GM19395 (cell line): Measurements from ENCODE around the gene HEPN1.

ENCODE experiments used
- ATAC-seq: cut with Tn5 transposase; IDR thresholded peaks from one replicate; pipeline ENCODE4 v1.9.1; 2021; ENCODE audit warnings: mild to moderate bottlenecking, moderate library complexity; ENCODE audit not compliant: unreplicated experiment

HEPN1 gene

GRCh38 chr11:124884869-124885479 is 34.1 kb upstream of the HEPN1 start:
- no peak for ATAC-seq

GRCh38 chr11:124886476-124886875 is 32.6 kb upstream of the HEPN1 start:
- ATAC-seq = no peak

- no peak for ATAC-seq
Observed at GRCh38 chr11:124886978-124887666, 31.9 kb upstream of the HEPN1 start.

GRCh38 chr11:124887667-124888013 is 31.4 kb upstream of the HEPN1 start:
- no peak for ATAC-seq

GRCh38 chr11:124889191-124890091 is 29.6 kb upstream of the HEPN1 start:
- no peak for ATAC-seq

GRCh38 chr11:124890151-124890550 is 28.9 kb upstream of the HEPN1 start:
- no peak for ATAC-seq

GRCh38 chr11:124890683-124891372 is 28.2 kb upstream of the HEPN1 start:
- ATAC-seq = no peak

GRCh38 chr11:124891373-124891861 is 27.6 kb upstream of the HEPN1 start:
- ATAC-seq = no peak

- ATAC-seq = no peak
Observed at GRCh38 chr11:124892146-124892545, 26.9 kb upstream of the HEPN1 start.

GRCh38 chr11:124892750-124893454 is 26.1 kb upstream of the HEPN1 start:
- ATAC-seq = no peak

GRCh38 chr11:124893781-124894401 is 25.2 kb upstream of the HEPN1 start:
- ATAC-seq = no peak

- ATAC-seq = no peak
Observed at GRCh38 chr11:124894606-124895430, 24.2 kb upstream of the HEPN1 start.

- ATAC-seq = no peak
Observed at GRCh38 chr11:124895471-124895971, 23.5 kb upstream of the HEPN1 start.

GRCh38 chr11:124896071-124896750 is 22.8 kb upstream of the HEPN1 start:
- no peak for ATAC-seq

- ATAC-seq = no peak
Observed at GRCh38 chr11:124896821-124897391, 22.1 kb upstream of the HEPN1 start.

- no peak for ATAC-seq
Observed at GRCh38 chr11:124897674-124898262, 21.3 kb upstream of the HEPN1 start, which contains the start of gene ROBO4. Gene ROBO4 (minus strand): TSS chr11:124897865. CDS start chr11:124897795, 70 bp downstream.

- ATAC-seq = no peak
Observed at GRCh38 chr11:124898263-124898680, 20.8 kb upstream of the HEPN1 start.
